HepG2 (cell line): Measurements from ENCODE around the gene CHN1. TPM values are rescaled to one million over a fixed set of nuclear protein-coding genes. Genes with fewer than 3 reads are reported as not detected.

Source experiments
- EED ChIP-seq: sonication (generic); formaldehyde crosslinking; IDR thresholded peaks from 2 replicates; pipeline ENCODE4 v1.5.0; 2020; ENCODE audit warnings: mild to moderate bottlenecking, missing genetic modification reagents
- ELK4 ChIP-seq: sonication (generic); formaldehyde crosslinking; IDR thresholded peaks from 2 replicates; pipeline ENCODE4 v1.9.0; 2021; ENCODE audit warnings: missing genetic modification reagents, borderline replicate concordance
- HOXA5 ChIP-seq: sonication (generic); formaldehyde crosslinking; IDR thresholded peaks from 2 replicates; pipeline ENCODE4 v1.4.0; 2020; ENCODE audit warnings: missing genetic modification reagents
- HOXD1 ChIP-seq: sonication (generic); formaldehyde crosslinking; IDR thresholded peaks from 2 replicates; pipeline ENCODE4 v1.5.0; 2020; ENCODE audit warnings: missing genetic modification reagents
- JDP2 ChIP-seq: sonication (generic); formaldehyde crosslinking; IDR thresholded peaks from 2 replicates; pipeline ENCODE4 v1.8.1; 2022; ENCODE audit warnings: missing genetic modification reagents, borderline replicate concordance
- MAFG ChIP-seq: sonication (generic); formaldehyde crosslinking; IDR thresholded peaks from 2 replicates; pipeline ENCODE4 v1.5.1; 2020; ENCODE audit warnings: mild to moderate bottlenecking, missing genetic modification reagents
- MIER3 ChIP-seq: IDR thresholded peaks from 2 replicates; pipeline ENCODE4 v1.6.1; 2016; ENCODE audit warnings: missing compliant biosample characterization, borderline replicate concordance
- NFATC3 ChIP-seq: sonication (generic); formaldehyde crosslinking; IDR thresholded peaks from 2 replicates; pipeline ENCODE4 v1.5.1; 2020; ENCODE audit warnings: mild to moderate bottlenecking, missing genetic modification reagents
- RNF2 ChIP-seq: fragments of 450-650 bp; conservative IDR thresholded peaks from 2 replicates; pipeline ENCODE4 v1.6.1; 2016; ENCODE audit warnings: low read depth
- SOX5 ChIP-seq: IDR thresholded peaks from 2 replicates; pipeline ENCODE4 v1.6.1; 2016; ENCODE audit warnings: borderline replicate concordance
- TAF1 ChIP-seq: sonication (generic); formaldehyde crosslinking; IDR thresholded peaks from 2 replicates; pipeline ENCODE4 v1.4.0; 2020; ENCODE audit warnings: missing genetic modification reagents
- ZBTB20 ChIP-seq: sonication (generic); formaldehyde crosslinking; IDR thresholded peaks from 2 replicates; pipeline ENCODE4 v1.8.1; 2023; ENCODE audit warnings: missing genetic modification reagents, low read depth, mild to moderate bottlenecking, borderline replicate concordance
- ZC3H4 ChIP-seq: sonication (generic); formaldehyde crosslinking; IDR thresholded peaks from 2 replicates; pipeline ENCODE4 v1.4.0; 2020; ENCODE audit warnings: missing genetic modification reagents, borderline replicate concordance
- ZMYM3 ChIP-seq: sonication (generic); formaldehyde crosslinking; IDR thresholded peaks from 2 replicates; pipeline ENCODE4 v1.5.1; 2020; ENCODE audit warnings: mild to moderate bottlenecking, missing genetic modification reagents
- ZNF207 ChIP-seq: fragments of 450-650 bp; IDR thresholded peaks from 2 replicates; pipeline ENCODE4 v1.6.1; 2016; ENCODE audit warnings: antibody characterized with exemption, borderline replicate concordance
- ZNF234 ChIP-seq: sonication (generic); formaldehyde crosslinking; conservative IDR thresholded peaks from 2 replicates; pipeline ENCODE4 v1.5.1; 2020; ENCODE audit warnings: mild to moderate bottlenecking, missing genetic modification reagents
- ZNF407 ChIP-seq: sonication (generic); formaldehyde crosslinking; IDR thresholded peaks from one replicate; pipeline ENCODE4 v1.5.1; 2020; ENCODE audit warnings: mild to moderate bottlenecking, missing genetic modification reagents; ENCODE audit errors: not compliant biosample characterization
- ZNF468 ChIP-seq: sonication (generic); formaldehyde crosslinking; IDR thresholded peaks from 2 replicates; pipeline ENCODE4 v1.8.0; 2022; ENCODE audit warnings: mild to moderate bottlenecking, moderate library complexity, missing genetic modification reagents
- ZNF616 ChIP-seq: sonication (generic); formaldehyde crosslinking; IDR thresholded peaks from 2 replicates; pipeline ENCODE4 v1.5.0; 2020; ENCODE audit warnings: low read depth, mild to moderate bottlenecking, missing genetic modification reagents
- ZNF639 ChIP-seq: conservative IDR thresholded peaks from 2 replicates; pipeline ENCODE4 v1.6.1; 2018; ENCODE audit warnings: missing genetic modification reagents
- ZNF747 ChIP-seq: sonication (generic); formaldehyde crosslinking; IDR thresholded peaks from 2 replicates; pipeline ENCODE4 v1.8.1; 2023; ENCODE audit warnings: missing genetic modification reagents, mild to moderate bottlenecking, borderline replicate concordance
- ZNF766 ChIP-seq: sonication (generic); formaldehyde crosslinking; IDR thresholded peaks from 2 replicates; pipeline ENCODE4 v1.5.0; 2020; ENCODE audit warnings: missing genetic modification reagents, borderline replicate concordance
- ZNF776 ChIP-seq: sonication (generic); formaldehyde crosslinking; IDR thresholded peaks from 2 replicates; pipeline ENCODE4 v1.4.0; 2020; ENCODE audit warnings: mild to moderate bottlenecking, missing genetic modification reagents
- polyA plus RNA-seq, 8 experiments: library from polyadenylated mRNA; depleted of rRNA in 3 of 8; stranded (reverse) in 7 of 8; unstranded in 1 of 8; fragments of >200 nt; fragmentation: Illumina TruSeq in 4 of 8; extraction: Trizol in 4 of 8; gene quantifications; 2 replicates each; pipeline versions ENCODE4 v1.2.1 to v1.2.3, GENCODE V29; 2011 to 2016; ENCODE audit warnings: low read depth in 4 of 8, missing spikeins in 1 of 8, mixed read lengths in 1 of 8; ENCODE audit not compliant: insufficient read depth in 1 of 8
- total RNA-seq, 5 experiments: library from RNA; depleted of rRNA; stranded (reverse); fragments of >200 nt; fragmentation: Illumina TruSeq; extraction: Trizol; gene quantifications; 2 replicates each; pipeline ENCODE4 v1.2.3, GENCODE V29; 2016; ENCODE audit warnings: low read depth in 1 of 5

Gene CHN1
- total and polyA plus RNA-seq, 2 of the 13 experiments (the other 11 are each of a cell fraction or from before 2014, with no cell fraction given), result 2.8 to 3.5 TPM

- TF ChIP-seq ZNF407 (CRISPR knock-in tag) (no peak), ELK4 (CRISPR knock-in tag) (no peak), ZNF207 (no peak), TAF1 (CRISPR knock-in tag) (no peak), ZNF766 (CRISPR knock-in tag) (no peak), JDP2 (CRISPR knock-in tag) (no peak), MAFG (no peak), NFATC3 (CRISPR knock-in tag) (no peak), SOX5 (CRISPR knock-in tag) (no peak), ZC3H4 (CRISPR knock-in tag) (no peak), EED (CRISPR knock-in tag) (no peak), ZNF639 (CRISPR knock-in tag) (0 out of 2 replicates have a peak, but pooled peaks have one; percentile 36), ZMYM3 (CRISPR knock-in tag) (no peak), ZNF747 (CRISPR knock-in tag) (no peak), ZNF616 (CRISPR knock-in tag) (no peak), ZBTB20 (CRISPR knock-in tag) (no peak), ZNF234 (CRISPR knock-in tag) (no peak), MIER3 (no peak), ZNF468 (CRISPR knock-in tag) (no peak), ZNF776 (CRISPR knock-in tag) (no peak), HOXA5 (CRISPR knock-in tag) (no peak), HOXD1 (CRISPR knock-in tag) (no peak), RNF2 (no peak)
Observed at GRCh38 chr2:175036582-175037018, 31.4 kb upstream of the CHN1 start (continued).
